Glutamatergic neuron (in vitro differentiated cells): ENCODE data around the gene ALKAL2. TPM values are rescaled to one million over a fixed set of nuclear protein-coding genes. Genes with fewer than 3 reads are reported as not detected.

Source experiments
- DNase-seq: peaks from one replicate; pipeline ENCODE4 v3.0.0; 2022
- H3K27ac Mint-ChIP-seq: one replicate; pipeline ENCODE4 v1.8.0; 2020; ENCODE audit warnings: mild to moderate bottlenecking, mixed read lengths, inconsistent platforms; ENCODE audit not compliant: unreplicated experiment
- H3K27me3 Mint-ChIP-seq: one replicate; pipeline ENCODE4 v1.8.0; 2020; ENCODE audit warnings: mild to moderate bottlenecking, moderate library complexity, mixed read lengths, inconsistent platforms; ENCODE audit not compliant: unreplicated experiment
- H3K36me3 Mint-ChIP-seq: one replicate; pipeline ENCODE4 v1.8.0; 2020; ENCODE audit warnings: mild to moderate bottlenecking, mixed read lengths, inconsistent platforms; ENCODE audit not compliant: unreplicated experiment
- H3K4me1 Mint-ChIP-seq: one replicate; pipeline ENCODE4 v1.8.0; 2020; ENCODE audit warnings: mild to moderate bottlenecking, low read depth, mixed read lengths, inconsistent platforms; ENCODE audit not compliant: unreplicated experiment
- H3K4me3 Mint-ChIP-seq: one replicate; pipeline ENCODE4 v1.8.0; 2020; ENCODE audit warnings: mild to moderate bottlenecking, mixed read lengths, inconsistent platforms; ENCODE audit not compliant: unreplicated experiment
- H3K9me3 Mint-ChIP-seq: one replicate; pipeline ENCODE4 v1.8.0; 2020; ENCODE audit warnings: mild to moderate bottlenecking, moderate library complexity, mixed read lengths, inconsistent platforms; ENCODE audit not compliant: unreplicated experiment
- total RNA-seq: library from RNA; stranded (reverse); fragmentation: NEBNext Ultra II Directional; extraction: Animal tissue kit (Norgen Biotek cat#: 25700); gene quantifications from one replicate; pipeline ENCODE4 v1.2.1, GENCODE V29; 2021; ENCODE audit not compliant: unreplicated experiment
- TF ChIP-seq, protein P1 (sequence below): fragments of 200-600 bp; sonication (generic); IDR thresholded peaks from one replicate; pipeline ENCODE4 v1.5.0; 2021; ENCODE audit not compliant: partially characterized antibody, unreplicated experiment

Gene ALKAL2
- total RNA-seq, 1 donor from 2014 or later: 1.0 TPM

- H3K9me3 Mint-ChIP-seq: no peaks in the 10 kb centered on the region
- peaks cover 12% of the 10 kb centered on the region for H3K4me1 Mint-ChIP-seq
- TF ChIP-seq, protein P1, sequence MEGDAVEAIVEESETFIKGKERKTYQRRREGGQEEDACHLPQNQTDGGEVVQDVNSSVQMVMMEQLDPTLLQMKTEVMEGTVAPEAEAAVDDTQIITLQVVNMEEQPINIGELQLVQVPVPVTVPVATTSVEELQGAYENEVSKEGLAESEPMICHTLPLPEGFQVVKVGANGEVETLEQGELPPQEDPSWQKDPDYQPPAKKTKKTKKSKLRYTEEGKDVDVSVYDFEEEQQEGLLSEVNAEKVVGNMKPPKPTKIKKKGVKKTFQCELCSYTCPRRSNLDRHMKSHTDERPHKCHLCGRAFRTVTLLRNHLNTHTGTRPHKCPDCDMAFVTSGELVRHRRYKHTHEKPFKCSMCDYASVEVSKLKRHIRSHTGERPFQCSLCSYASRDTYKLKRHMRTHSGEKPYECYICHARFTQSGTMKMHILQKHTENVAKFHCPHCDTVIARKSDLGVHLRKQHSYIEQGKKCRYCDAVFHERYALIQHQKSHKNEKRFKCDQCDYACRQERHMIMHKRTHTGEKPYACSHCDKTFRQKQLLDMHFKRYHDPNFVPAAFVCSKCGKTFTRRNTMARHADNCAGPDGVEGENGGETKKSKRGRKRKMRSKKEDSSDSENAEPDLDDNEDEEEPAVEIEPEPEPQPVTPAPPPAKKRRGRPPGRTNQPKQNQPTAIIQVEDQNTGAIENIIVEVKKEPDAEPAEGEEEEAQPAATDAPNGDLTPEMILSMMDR: no peak
- no peak overlapping the region for H3K4me3 Mint-ChIP-seq
- H3K27ac Mint-ChIP-seq: no peak overlapping the region
- H3K27me3 Mint-ChIP-seq: peaks cover 10% of the 10 kb centered on the region
- no peak for DNase-seq
- H3K36me3 Mint-ChIP-seq: no peaks in the 10 kb centered on the region
Observed at GRCh38 chr2:282371-283263, 5.3 kb downstream of the ALKAL2 start.

DNA sequence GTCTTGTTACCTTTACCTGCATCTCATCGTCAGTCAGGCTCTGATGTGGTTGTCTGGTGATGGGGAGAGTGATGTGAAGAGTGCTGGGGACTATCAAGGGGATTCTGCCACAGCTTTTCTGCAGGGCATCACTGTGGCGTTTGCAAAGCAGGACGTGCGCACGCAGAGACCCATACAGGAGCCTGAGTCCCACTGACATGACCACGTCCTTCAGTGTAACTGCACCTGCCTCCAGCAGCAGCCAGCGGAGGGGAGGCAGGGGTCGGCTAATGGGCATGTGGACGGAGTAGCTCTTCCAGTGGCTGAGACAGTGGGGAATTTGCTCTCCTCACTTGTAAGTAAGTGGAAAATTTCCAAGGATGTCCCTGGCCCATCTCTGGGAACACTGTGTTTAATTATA is 6.5 kb downstream of the ALKAL2 start:
- H3K4me1 Mint-ChIP-seq: peaks cover 9% of the 10 kb centered on the region
- no peak for DNase-seq
- no peaks in the 10 kb centered on the region for H3K36me3 Mint-ChIP-seq
- H3K9me3 Mint-ChIP-seq: no peaks in the 10 kb centered on the region
- TF ChIP-seq, protein P1: no peak
- H3K27ac Mint-ChIP-seq: no peak overlapping the region
- H3K4me3 Mint-ChIP-seq: no peak overlapping the region
- peaks cover 5% of the 10 kb centered on the region for H3K27me3 Mint-ChIP-seq

DNA sequence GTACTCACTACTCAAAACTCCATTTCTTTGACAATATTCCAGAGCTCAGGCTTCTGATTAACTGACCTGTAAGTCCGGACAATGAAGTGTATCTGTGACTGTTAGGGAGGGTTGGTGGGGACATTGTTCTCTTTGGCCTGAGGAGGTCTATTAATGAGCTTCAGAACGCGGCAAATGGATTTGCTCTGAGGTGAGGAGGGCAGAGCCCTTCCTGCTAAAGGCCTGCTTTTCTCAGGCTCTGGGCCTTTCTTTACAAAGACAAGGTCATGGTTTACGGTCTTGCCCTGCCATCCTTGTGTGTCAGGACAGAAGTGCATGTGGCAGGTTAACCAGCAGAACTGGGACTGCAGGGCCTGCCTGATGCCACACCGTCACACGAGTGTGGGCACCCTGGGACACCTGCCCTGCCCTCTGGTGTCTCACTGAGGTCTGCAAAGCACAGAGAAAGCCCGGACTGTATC is 7.2 kb downstream of the ALKAL2 start:
- H3K27ac Mint-ChIP-seq: no peak overlapping the region
- TF ChIP-seq, protein P1: no peak
- H3K9me3 Mint-ChIP-seq: no peaks in the 10 kb centered on the region
- DNase-seq: no peak
- no peaks in the 10 kb centered on the region for H3K36me3 Mint-ChIP-seq
- H3K4me3 Mint-ChIP-seq: no peak overlapping the region
- peaks cover 3% of the 10 kb centered on the region for H3K27me3 Mint-ChIP-seq
- H3K4me1 Mint-ChIP-seq: peaks cover 9% of the 10 kb centered on the region

- Mint-ChIP-seq H3K36me3 (no peaks in the 10 kb centered on the region), H3K27ac (no peak overlapping the region), H3K27me3 (peaks cover 3% of the 10 kb centered on the region), H3K4me1 (peaks cover 9% of the 10 kb centered on the region), H3K4me3 (no peak overlapping the region), H3K9me3 (no peaks in the 10 kb centered on the region)
- TF ChIP-seq, protein P1: no peak
- DNase-seq: no peak
Observed at GRCh38 chr2:279956-280649, 7.8 kb downstream of the ALKAL2 start.
